GM18858 (cell line): ENCODE measurements around the gene GAL3ST2.
"Not testable (repeated sequence)": the region's sequence is repeated elsewhere in the genome, so short reads cannot be mapped to it uniquely, and the experiment has no call there.

Experiments used
- ATAC-seq: cut with Tn5 transposase; IDR thresholded peaks from one replicate; pipeline ENCODE4 v1.9.1; 2021; ENCODE audit not compliant: unreplicated experiment

GAL3ST2 gene

DNA sequence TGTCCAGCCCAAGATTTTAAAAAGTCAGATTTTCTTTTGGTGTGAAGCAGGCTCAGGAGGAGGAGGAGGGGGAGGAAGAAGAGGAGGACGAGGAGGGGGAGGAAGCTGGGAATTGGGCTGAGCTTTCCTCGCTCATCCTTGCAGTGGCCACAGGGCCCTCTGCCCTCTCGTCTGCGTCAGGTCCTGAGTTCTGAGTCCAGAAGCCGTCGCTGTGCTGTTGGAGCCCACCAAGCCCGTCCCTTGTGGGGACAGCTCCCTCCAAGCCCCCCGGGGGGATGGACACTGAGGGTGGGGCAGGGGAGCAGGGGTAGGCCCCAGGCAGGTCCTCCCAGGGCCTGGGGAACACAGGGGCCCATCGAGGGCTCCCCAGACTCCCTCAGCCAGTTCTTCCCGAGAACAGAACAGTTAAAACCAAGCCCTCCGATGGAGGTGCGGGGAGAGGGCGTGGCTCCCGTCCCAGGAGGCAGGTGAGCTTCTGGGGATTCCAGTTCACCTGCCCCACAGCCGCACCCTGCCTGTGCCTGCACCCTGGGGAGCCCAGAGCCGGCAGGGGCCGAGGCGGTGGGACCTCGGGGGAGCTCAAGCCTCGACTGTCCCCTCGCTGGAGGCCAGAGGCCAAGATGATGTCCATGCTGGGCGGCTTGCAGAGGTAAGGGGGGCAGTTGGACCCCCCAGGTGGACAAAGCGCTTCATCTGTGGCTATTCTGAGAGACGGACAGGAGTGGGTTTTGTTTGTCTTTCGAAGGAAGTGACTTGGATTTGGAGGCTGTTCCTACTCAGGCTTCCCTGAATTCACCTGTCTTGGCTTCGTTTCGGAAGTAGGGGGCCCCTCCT lies at the start of gene GAL3ST2:
GAL3ST2 (plus strand) TSS at position 487 of the 834 bp plus-strand sequence; CDS start at position 621, 134 bp downstream.
- no peak for ATAC-seq

DNA sequence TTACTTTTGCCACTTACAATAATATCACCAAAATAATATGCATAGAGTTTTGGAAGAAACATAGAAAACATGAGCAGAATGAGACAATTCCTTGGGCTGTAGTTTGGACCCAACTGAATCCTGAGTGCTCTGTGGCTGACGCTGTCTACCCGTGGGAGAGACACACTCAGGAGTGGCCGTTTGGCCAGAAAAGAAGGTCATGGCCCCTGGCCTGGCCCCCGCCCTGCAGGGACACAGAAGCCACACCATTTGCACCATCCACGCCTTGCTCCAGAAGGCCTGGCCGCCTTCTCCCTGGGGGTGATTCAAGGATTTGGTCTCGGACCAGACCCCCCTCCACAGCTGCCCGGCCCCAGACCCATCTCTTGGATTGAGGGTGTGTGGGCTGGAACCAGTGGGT lies 48.6 kb upstream of the GAL3ST2 start:
- no peak for ATAC-seq

DNA sequence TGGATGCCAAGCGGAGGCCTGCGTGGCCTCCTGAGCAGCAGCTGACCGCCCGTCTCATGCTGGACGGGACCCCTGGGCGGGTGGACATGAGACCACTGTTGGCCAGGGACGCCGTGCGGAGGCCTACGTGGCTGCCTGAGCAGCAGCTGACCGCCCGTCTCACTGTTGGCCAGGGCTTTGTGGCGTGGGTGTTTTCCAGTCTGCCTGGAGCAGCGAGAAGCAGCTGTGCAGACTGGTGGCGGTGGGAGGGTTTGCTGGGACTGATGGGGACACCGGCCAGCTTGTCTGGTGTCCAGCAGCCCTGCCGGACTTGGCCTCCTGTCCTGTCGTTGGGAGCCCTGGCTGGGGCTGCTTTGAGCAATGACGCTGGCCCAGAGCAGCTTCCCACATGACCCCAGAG lies 48.0 kb upstream of the GAL3ST2 start:
- ATAC-seq, result no peak

DNA sequence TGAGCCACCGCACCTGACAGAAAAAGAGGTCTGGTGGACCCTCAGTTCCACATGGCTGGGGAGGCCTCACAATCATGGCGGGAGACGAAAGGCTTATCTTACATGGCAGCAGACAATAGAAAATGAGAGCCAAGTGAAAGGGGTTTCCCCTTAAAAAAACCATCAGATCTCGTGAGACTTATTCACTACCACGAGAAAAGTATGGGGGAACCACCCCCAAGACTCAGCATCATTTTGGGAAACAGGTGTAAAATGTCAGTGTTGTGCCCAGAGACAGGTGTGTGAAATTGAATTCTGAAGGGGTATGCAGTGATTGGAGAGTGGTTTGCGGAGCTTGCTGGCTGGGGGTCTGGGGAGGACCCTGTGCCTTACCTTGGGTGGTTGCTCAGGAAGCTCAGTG lies 46.8 kb upstream of the GAL3ST2 start:
- ATAC-seq, result no peak

- no peak for ATAC-seq
These were observed 45.8 kb upstream of the GAL3ST2 start for GRCh38 chr2:241730671-241731293.

- not testable (repeated sequence) for ATAC-seq
These were observed 44.0 kb upstream of the GAL3ST2 start for GRCh38 chr2:241732513-241733186.

DNA sequence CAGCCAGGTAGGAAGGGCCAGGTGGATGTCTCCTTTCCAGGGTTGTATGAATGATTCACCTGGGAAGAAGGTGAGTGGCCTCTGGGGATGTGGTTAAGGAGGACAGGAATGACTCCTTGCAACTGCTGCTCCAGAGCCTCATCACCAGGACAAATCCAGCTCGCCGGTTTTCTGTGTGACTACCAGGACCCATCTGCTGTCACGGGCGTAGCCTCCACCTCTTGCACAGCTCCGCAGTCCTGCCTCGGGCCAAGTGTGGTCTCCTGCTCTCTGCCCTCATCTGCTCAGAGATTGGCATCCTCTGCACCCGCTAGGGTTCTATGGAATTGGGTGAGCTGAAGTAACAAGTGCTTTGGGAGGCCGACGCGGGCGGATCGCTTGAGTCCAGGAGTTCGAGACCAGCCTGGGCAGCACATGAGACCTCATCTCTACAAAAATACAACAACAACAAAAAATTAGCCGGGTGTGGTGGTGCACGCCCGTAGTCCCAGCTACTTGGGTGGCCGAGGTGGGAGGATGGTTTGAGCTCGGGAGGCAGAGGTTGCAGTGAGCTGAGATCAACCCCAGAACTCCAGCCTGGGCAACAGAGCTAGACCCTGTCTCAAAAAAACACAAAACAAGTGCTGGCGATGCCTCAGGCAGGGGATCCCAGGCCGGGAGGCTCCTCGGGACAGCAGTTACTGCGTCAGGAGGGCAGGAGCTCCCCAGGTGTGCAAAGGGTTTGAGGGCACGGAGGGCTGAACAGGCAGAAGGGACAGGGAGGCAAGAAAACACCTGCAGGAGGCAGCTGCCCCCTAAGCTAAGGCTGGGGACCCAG lies 43.0 kb upstream of the GAL3ST2 start:
- no peak for ATAC-seq

GRCh38 chr2:241734208-241734466 lies 42.5 kb upstream of the GAL3ST2 start:
- ATAC-seq, result no peak

- ATAC-seq, result no peak
These were observed 42.0 kb upstream of the GAL3ST2 start, which contains the start of gene D2HGDH for GRCh38 chr2:241734467-241735208. TSS of gene D2HGDH (plus strand) at chr2:241734630. CDS start at chr2:241735225, 595 bp downstream.

DNA sequence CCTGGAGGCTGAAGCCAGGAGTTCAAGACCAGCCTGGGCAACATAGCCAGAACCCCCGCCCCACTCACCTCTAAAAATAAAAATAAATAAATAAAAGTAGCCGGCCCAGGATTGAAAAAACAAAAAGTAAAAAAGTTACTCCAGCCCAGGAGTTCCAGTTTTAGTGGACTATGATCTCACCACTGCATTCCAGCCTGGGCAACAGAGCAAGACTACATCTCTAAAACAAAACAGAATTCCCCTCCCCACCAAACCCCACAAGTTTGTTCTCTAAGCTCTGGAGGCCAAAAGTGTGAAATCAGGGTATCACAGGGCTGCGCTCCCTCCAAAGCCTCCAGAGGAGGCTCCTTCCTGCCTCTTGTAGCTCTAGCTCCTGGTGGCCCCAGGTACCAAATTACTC lies 40.5 kb upstream of the GAL3ST2 start:
- no peak for ATAC-seq

DNA sequence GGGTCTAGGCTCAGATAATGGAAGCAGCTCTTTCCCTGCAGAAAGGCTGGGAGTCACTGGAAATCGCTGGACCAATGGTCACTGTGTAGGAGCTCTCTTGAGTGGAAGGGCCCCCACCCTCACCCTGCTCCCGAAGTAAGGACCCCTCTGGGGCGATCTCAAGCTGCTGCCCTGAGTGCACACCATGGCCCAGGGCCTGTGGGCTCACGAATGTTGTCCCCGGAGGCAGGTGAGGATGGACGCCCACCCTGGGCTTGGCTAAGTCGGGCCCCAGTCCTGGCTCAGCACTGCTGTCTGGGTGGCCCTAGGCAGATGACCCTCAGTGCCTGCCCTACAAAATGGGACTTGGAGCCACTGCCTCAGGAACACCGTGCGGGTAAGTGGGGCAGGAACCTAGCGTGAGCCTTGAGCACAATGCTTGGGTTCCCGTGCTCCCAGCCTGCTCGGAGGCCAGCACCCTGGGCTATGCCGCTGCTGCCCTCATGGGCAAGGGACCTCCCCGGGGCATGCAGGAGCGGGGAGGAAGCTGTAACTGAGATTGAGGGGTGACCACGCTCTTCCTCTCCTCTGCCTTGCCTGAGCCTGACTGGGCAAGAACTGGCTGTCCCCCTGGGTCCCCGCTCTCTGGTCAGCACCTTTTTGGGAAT lies 38.5 kb upstream of the GAL3ST2 start:
- ATAC-seq, result no peak

GRCh38 chr2:241739177-241739576 lies 37.4 kb upstream of the GAL3ST2 start:
- ATAC-seq, result no peak

DNA sequence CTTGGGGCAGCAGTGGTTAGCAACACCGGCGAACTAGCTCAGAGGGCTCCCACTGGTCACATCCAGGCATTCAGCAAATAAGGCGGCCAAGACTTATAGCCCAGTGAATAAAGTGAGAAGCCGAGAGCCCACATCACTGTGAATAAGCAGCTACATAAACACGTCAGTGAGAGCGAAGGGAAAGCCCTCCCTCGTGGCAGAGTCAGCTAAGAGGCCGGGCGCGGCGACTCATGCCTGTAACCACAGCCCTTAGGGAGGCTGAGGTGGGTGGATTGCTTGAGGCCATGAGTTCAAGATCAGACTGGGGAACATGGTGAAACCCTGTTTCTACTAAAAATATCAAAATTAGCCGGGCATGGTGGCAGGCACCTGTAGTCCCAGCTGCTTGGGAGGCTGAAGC lies 37.0 kb upstream of the GAL3ST2 start:
- no peak for ATAC-seq

GRCh38 chr2:241741016-241741415 lies 35.6 kb upstream of the GAL3ST2 start:
- no peak for ATAC-seq

DNA sequence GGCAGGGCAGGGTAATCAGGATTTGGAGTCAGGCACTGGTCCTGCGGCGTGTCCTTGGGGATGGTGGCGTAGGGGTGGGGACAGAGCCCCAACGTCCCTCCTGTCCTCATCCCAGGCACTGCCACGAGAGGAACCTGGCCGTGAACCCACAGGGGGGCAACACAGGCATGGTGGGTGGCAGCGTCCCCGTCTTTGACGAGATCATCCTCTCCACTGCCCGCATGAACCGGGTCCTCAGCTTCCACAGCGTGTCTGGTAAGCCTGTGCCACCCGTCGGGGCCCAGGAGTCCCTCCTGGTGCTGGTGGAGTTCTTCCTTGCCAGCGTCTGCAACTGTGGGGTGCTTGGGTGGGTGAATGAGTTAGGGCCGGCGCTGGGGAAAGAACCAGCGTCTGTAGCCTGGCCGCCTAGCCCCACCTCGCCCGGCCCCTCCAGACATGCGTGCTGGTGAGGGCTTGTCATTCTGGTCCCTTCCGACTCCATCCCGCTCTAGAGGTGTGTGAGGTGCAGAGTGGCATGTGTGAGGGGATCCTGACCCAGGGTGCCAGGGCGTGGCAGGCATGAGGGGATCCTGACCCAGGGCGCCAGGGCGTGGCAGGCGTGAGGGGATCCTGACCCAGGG lies 34.2 kb upstream of the GAL3ST2 start:
- no peak for ATAC-seq

GRCh38 chr2:241743008-241743407 lies 33.6 kb upstream of the GAL3ST2 start:
- ATAC-seq, result not testable (repeated sequence)

- no peak for ATAC-seq
These were observed 33.0 kb upstream of the GAL3ST2 start for GRCh38 chr2:241743620-241744019.

DNA sequence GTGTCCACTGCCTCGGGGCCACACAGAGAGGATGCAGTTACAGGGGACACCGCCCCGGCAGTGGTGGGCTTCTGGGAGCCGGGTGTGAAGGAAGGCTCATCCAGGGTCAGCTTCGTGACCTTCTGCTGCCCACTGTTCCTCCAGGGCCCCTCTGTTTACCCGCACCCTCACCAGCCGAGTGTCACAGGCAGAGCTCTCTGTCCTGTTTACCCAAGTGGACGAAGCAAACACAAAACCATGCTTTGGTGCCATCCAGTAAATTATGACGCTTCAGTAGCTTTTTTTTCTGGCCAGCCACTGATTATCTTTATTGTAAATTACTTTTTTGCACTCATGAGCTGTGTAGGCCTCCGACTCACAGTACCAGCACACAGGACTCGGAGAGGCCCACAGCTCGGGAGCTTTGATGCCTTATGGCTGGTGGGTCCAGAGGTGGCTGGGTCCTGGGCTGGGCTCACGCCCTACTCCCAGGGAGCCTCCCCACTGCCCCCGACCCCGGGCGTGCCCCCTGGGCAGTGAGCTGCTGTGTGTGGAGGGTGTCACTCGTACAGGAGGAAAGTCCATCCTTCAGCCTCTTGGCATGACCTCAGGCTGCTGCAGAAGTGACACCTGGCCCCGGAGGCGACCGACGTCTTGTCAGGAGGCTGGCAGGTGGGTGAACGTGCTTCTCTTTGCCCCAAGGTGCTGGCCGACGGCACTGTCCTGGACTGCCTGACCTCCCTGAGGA lies 32.4 kb upstream of the GAL3ST2 start:
- ATAC-seq, result no peak

DNA sequence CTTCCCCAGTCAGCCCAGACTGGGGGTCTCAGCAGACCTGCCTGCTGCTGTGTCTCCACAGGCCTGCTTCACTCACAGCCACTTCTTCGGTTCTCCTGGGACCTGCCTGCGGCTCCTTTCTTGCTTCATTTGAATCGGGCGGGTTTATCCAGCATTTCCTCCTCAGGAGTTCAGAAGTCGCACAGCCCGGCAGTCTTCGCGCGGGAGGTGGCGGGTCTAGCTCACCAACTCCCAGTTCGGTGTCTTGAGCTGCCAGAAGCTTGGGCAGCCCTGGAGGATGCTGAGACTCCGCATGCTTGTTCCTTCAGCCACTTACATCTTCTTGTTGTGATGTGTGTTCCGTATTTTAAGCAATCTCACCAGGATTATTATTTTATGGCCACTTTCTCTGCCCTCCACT lies 31.3 kb upstream of the GAL3ST2 start:
- no peak for ATAC-seq
